ELR (cell line): ENCODE data around the gene RETNLB.

ENCODE experiments used
- DNase-seq: peaks from one replicate; pipeline ENCODE4 v3.0.0-alpha.2; 2015; ENCODE audit warnings: low read depth

RETNLB gene

DNA sequence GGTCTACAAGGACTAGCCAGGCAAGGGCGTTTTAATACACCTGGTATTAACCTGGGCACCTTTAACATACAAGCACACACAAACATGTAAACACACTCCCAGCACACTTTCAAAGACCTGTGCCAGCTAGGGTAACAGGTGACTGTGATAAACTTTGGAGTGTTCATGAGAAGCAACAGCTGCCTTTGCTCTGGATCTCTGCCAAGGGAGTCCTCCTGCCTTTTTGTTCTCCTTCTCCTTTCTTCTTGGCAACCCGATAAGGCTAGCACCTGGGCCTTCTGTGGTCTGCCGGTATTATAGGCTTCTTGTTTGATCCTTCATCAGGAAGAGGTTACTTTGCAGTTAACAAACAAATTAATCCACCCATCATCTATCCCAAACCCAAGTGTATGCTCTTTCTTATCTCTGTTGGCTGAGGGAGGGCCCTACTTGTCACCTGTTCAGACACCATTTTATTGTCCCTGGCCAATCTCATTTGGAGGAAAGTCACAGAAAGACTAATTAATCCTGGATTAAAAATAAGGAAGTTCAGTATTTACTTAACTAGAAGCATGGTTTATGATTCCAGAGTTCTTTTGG lies at the start of gene RETNLB:
Gene RETNLB (minus strand): TSS at position 7 of the 579 bp plus-strand sequence. CDS start 225 bp downstream, outside the sequence.
- DNase-seq, result no peak

DNA sequence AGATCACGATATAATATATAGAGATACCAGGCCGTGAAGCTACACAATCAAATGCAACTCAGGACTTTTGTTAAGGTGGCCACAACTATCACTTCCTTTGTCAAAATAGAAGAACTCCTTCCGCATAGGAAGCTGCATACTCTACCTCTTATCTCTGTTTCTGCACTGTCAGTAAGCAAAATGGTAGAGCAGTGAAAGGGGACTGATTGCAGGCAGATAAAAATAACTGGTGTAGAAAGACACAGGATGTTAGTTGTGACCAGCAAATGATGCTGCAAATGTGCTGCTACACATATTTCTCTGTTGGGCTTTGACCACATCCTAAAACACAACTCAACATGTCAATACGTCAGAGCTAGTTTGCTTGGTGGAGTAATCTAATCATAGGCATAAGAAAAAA lies 49.1 kb upstream of the RETNLB start:
- DNase-seq, result no peak

DNA sequence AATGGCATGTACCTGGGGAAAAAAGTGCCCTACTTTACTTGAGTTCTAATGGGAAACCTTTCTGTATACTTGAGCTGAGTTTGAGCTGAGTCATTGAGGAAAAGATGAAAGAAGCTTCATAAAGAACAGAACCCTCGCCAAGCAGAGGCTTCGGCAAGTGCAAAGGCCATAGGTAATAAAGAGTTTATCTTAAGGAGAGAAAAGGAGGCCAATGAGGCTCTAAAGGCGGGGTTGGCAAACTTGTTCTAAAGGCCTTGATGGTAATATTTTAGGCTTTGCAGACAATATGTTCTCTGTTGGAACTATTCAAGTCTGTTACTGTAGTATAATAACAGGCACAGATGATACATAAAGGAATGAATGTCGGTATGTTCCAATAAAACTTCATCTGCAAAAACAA lies 47.8 kb upstream of the RETNLB start:
- DNase-seq, result no peak

DNA sequence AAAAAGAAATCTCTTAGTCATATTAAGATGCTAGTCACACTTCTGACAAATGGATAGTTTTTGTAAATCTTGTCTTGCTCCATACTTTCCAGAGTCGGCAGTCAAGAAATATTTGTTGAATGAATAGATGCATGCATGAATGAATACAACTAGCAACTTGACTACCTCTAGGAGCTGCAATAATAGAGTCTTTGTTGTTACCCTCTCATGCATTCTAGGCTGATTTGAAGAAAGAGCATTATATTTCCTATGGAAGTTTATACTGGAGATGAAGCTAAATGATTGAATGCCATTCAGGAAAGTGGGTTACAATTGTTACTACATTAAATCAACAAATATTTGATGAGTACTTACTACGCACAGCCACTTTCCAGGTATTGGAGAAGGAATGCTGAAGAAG lies 47.2 kb upstream of the RETNLB start:
- DNase-seq, result peak; percentile 9

- DNase-seq, result no peak
Observed at GRCh38 chr3:108791473-108791872, 34.3 kb upstream of the RETNLB start.

DNA sequence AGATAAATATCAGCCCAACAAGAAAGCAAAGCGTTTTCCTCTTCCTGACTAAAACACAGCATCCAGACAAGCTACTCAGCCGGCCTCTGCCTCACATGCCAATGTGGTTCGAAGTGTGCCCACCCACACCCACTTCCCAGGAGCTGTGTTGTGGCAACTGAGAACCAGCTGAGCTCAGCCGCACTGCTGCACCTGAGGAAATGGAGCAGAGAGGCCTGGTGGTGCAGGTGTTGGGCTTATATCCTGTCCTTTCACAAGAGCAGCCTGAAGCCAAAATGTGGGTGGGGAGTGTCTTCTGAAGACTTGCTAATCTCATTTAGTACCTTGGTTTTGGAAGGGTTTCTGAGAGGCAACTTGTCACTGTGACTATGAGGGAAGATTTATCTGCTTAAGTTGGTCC lies 23.0 kb upstream of the RETNLB start:
- no peak for DNase-seq

GRCh38 chr3:108779496-108779895 lies 22.3 kb upstream of the RETNLB start:
- DNase-seq, result no peak

DNA sequence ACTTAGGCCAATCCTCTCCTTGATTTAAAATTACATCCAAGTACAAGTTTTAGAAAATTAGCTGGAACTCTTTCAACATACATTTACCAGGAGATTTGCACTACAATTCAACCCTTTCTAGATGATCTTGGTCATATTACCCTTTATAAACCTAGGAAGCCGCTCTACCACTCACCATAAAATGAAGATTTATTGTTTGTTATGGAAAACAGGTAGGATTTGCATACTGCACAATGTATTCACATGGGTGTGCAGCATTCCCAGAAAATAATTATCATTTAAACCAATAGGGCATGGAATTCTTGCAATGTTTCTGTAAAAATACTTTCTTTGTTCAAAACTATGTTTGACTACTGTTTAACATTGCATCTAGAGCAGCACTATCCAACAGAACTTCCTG lies 18.4 kb upstream of the RETNLB start:
- no peak for DNase-seq

DNA sequence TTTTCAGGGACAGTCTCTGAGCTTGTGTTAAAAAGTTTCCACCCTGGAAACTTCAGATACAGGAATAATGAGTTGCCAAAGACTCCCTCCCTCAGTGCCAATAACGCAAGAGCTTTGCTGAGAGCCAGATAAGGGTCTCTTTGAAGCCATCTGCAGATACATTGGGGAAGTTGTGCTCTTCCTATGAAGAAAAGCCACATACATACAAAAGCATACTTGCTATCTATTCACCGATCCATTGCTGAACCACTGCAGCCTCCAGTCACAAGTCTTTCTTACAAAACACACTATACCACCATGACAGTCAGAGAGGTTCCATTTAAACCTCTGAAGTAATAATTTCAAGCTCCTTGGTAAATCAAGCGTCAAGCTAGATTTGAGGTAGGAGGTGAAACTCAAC lies 10.0 kb upstream of the RETNLB start:
- no peak for DNase-seq

GRCh38 chr3:108755686-108756085 lies 1.5 kb downstream of the RETNLB start:
- no peak for DNase-seq

- peak; percentile 28 for DNase-seq
Observed at GRCh38 chr3:108744762-108745161, 12.4 kb downstream of the RETNLB start.

DNA sequence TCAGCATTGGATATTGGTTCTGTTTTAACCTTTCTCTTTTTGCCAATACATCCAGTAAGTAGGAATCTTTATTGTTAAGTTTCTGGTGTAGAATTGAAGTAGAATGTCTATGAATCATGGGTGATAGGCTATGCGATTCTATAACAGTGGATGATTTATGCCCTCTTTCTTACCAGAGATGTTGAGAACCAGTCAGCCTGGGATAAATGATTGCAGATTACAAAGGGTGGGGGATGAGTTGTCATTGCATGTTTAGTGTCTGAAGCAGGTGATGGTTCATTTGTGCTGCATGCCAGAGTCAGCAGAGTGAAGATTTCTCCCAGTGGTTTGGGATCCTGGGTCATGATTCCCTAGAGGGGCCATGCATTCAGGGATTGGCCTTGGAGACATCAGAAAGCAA lies 14.3 kb downstream of the RETNLB start:
- DNase-seq, result no peak

DNA sequence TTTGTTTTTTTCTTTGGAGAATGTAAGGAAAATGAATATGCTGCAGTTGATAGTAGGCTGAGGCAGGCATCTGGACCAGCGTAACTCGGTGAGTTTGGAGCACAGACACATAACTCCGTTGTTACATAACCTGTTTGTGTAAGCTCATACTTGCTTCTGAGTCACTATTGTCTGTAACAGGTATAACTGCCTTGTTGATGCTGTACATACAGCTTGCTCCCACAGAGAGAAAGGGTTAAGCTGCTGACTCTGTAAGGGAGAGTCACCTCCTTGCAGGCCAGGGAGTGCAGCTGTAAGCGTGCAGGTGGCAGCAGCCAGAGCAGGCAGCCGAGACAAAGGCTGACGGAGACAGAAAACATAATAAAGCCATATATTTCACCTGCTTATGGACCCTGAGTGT lies 20.4 kb downstream of the RETNLB start:
- DNase-seq, result no peak

- DNase-seq, result no peak
Observed at GRCh38 chr3:108728934-108729333, 28.3 kb downstream of the RETNLB start.

DNA sequence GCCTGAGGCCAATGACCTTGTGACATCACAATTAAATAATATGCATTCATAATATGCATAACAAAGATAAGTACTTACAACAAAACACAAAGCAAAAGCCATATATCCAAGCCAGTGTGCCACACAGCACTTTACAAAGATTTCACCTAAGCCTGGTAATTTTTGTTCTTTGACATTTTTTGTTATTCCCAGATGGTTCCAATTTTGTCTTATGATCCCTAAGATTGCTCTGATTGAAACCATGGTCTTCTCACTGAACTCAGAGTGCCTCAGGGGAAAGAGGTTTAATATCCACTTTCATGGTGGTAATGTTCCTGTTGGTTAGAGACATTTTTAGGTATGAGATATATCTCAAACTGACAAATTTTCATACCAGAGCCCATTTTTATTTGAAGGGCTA lies 29.1 kb downstream of the RETNLB start:
- no peak for DNase-seq

GRCh38 chr3:108724101-108724500 lies 33.1 kb downstream of the RETNLB start:
- DNase-seq, result no peak

DNA sequence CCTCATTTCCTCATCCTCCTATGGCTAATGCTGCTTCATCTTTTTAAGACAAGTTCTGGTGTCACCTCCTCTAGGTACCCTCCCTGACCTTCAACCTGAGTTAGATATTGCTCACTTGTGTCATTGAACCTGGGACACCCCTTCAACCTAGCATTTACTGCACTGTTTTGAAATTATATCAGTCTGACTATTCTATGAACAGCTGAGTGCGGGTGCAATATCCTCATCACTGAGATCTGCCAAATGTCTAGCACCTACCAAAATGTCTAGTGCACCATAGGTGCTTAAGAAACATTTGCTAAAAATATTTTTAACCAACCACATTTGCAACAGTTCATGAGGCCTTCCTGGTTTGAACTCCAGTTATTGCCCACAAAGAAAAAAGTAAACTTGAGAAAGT lies 34.5 kb downstream of the RETNLB start:
- no peak for DNase-seq

- DNase-seq, result peak; percentile 36
Observed at GRCh38 chr3:108719178-108719806, 37.9 kb downstream of the RETNLB start.

GRCh38 chr3:108718454-108718853 lies 38.8 kb downstream of the RETNLB start:
- no peak for DNase-seq

GRCh38 chr3:108713816-108714215 lies 43.4 kb downstream of the RETNLB start:
- DNase-seq, result no peak

DNA sequence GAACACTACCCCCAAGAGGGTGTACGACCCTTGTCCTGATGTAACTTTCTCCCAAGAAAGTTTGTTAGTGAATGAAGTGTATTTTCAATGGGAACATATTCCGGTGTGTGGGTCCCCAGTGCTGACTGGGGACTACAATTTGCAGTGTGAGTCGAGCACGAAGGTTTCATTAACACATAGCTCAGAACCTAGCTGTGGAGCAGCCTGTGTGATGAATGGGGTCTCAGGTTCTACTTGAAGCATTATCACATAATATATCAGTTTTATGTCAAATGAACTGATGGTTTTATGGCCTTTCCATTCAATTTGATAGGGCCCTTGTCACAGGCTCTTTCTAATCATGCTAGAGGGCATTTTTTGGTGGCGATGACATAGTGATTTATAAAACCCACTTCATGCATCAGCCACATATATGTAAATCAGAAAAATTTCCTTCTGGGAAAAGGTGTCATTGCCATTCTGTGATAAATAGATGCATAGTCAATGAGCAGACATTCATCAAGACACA lies 44.1 kb downstream of the RETNLB start:
- DNase-seq, result no peak
